Epithelial cell of esophagus (primary cell): ENCODE results near the gene APBA2.
"Not testable (repeated sequence)": the region's sequence is repeated elsewhere in the genome, so short reads cannot be mapped to it uniquely, and the experiment has no call there.

Experiments used
- DNase-seq: peaks from one replicate; pipeline ENCODE4 v3.0.0; 2010; ENCODE audit warnings: low read depth
- H3K4me3 ChIP-seq: 2 replicates; pipeline ENCODE4 v1.5.1; 2011; ENCODE audit warnings: mild to moderate bottlenecking, low read length, control low read depth
- TF ChIP-seq, protein P1 (sequence below): IDR thresholded peaks from 2 replicates; pipeline ENCODE4 v1.5.1; 2011; ENCODE audit warnings: low read depth, mild to moderate bottlenecking, low read length, control low read depth, inconsistent platforms; ENCODE audit not compliant: insufficient read depth; ENCODE audit errors: missing control alignments

APBA2 gene

DNA sequence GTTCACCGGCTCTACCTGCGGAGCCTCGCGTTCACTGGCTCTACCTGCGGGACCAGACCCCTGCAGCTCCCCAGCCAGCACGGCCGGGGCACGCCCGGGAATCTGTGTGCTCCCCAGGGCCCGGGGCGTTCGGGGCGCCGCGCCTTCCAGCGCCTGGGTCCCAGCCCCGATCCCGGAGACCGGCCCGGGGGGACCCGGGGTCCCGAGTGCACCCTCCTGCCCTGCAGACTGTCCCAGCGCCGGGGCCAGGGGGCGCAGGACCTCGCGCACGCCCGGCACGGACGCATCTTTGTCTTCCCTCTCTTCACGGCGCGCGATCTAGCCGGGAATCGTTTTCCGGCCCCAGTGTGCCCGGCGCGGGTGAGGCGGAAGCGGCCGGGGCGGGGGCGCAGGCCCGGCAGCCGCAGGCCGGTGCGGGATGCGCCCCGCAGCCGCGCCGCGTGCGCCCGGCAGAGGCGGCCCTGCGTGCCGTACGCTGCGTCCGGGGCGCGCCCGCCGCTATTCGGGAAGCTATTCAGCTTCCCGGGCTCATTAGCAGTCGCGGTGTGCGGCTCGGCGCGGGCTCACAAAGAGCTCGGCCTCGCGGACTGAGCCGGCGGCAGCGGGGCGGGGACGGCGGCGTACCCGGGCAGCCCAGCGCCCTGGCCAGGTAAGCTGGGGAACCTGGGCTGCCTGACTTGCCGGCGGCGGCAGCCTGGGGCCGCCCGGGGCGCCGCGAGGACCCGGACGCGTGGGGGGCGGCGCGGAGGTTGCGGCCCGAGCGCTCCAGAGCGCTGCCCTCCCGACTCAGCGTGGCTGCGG, at the start of gene APBA2:
APBA2 (plus strand) TSS at position 345 of the 801 bp plus-strand sequence. CDS start 167,911 bp downstream, outside the sequence.
- TF ChIP-seq, protein P1, sequence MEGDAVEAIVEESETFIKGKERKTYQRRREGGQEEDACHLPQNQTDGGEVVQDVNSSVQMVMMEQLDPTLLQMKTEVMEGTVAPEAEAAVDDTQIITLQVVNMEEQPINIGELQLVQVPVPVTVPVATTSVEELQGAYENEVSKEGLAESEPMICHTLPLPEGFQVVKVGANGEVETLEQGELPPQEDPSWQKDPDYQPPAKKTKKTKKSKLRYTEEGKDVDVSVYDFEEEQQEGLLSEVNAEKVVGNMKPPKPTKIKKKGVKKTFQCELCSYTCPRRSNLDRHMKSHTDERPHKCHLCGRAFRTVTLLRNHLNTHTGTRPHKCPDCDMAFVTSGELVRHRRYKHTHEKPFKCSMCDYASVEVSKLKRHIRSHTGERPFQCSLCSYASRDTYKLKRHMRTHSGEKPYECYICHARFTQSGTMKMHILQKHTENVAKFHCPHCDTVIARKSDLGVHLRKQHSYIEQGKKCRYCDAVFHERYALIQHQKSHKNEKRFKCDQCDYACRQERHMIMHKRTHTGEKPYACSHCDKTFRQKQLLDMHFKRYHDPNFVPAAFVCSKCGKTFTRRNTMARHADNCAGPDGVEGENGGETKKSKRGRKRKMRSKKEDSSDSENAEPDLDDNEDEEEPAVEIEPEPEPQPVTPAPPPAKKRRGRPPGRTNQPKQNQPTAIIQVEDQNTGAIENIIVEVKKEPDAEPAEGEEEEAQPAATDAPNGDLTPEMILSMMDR = no peak
- DNase-seq = peak; percentile 57
- H3K4me3 ChIP-seq = peak within 1 kb of the TSS; percentile 45

DNA sequence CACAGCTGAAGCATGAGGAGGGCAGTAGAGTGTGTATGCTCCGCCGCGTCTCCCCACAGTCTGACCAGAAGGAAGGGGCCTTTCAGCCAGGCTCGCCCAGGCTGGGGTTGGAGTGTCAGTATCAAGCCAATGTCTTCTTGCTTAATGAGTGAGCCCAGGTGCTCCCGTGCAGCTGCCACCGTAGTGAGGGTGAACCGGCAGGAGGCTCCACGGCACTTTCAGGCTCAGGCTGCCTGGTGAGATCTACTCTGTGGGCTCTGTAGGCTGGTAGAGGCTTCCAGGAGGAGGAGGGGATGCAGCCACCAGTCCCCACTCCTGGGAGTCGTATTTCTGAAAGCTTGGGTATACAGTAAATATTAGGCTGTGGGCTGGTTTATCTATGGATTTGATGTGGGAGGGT, 45.5 kb upstream of the APBA2 start:
- not testable (repeated sequence) for H3K4me3 ChIP-seq, DNase-seq

DNA sequence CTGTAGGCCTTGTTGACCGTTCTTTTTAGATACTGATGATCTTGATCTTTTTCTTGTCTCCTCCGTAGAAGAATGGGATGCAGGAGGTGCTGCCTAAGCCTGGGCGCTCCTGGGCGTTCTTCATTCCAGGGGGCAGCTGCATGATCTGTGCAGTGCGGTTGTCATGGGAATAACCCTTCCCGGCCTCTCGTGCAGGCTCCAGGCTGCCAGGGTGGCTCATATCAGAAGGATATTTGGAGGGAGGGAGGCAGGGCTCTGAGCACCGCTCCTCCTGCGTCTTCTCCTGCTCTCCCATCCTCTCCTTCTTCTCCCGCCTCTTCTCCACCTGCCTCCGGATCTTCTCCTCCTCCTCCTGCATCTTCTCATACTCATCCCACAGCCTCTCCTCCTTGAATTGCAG, 43.6 kb upstream of the APBA2 start:
- H3K4me3 ChIP-seq, DNase-seq: not testable (repeated sequence)

DNA sequence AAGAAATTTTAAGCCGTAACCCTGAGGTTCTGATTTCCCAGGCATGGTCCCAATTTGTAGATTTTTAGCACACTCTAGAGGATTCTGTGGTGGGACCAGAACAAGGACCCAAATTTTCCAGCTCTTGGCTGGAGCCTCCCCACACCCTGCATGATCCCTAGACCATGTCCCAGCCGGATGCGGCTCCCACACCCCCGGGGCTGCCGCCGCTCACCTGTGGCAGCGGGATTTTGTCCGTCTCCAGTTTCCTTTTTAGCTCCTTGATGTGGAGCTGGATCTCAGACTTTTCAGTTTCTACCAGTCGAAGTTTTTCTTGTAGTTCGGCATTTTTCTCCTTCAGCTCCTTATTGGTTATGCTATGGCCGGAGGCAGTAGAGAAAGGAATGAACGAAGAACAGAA, 42.3 kb upstream of the APBA2 start:
- not testable (repeated sequence) for H3K4me3 ChIP-seq, DNase-seq

DNA sequence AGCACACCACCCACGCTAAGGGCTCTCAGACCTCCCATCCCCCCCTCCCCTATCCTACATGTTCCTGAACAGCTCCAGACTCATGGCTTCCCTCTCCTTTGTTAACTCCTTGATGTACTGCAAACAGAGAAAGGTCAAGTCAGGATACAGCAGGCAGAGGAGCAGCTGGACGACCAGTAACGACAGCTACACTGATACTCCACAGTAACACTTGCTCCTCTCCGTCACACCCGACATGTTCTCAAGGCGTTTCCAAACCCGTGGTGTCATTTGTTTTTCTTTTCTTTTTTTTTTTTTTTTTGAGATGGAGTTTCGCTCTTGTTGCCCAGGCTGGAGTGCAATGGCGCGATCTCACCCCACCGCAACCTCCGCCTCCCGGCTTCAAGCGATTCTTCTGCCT, 41.6 kb upstream of the APBA2 start:
- DNase-seq = not testable (repeated sequence)

DNA sequence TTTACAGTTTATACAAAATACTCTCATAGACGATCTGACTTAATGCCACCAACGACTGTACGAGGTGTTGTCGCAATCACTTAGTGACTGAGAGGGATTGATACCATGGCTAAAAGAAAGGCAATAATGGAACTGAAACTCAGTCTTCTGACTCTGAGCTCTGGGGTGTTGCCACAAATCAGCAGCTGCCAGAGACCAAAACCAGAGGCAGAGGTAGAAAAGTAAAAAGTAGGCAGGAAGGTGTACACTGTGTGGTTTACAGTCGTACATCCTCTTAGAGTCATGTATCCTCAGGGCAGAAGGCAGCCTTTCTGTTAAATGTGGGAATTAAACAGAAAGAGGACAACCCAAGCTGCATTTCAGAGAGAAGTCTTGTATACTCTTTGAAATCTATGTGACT, 38.5 kb upstream of the APBA2 start:
- not testable (repeated sequence) for H3K4me3 ChIP-seq, DNase-seq

More for the DNA sequence above, 41.6 kb upstream of the APBA2 start:
- H3K4me3 ChIP-seq = not testable (repeated sequence)

DNA sequence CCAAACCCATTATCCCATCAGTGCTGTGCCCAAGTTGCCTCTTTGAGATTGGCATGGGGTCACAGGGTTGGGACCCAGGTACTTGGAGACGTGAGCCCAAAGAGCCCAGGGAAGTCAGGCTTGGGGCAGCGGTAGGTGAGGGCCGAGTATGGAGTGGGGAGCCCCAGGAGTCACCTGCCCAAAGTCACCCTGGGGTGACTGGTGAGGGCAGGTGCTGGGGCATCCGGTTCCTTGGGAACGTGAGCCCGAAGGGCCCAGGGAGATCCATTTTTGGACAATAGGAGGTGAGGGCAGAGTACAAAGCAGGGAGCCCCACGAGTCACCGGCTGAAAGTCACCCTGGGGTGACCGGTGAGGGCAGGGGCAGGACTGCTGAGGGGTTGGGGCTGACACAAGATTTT, 37.8 kb upstream of the APBA2 start:
- H3K4me3 ChIP-seq, DNase-seq: not testable (repeated sequence)

DNA sequence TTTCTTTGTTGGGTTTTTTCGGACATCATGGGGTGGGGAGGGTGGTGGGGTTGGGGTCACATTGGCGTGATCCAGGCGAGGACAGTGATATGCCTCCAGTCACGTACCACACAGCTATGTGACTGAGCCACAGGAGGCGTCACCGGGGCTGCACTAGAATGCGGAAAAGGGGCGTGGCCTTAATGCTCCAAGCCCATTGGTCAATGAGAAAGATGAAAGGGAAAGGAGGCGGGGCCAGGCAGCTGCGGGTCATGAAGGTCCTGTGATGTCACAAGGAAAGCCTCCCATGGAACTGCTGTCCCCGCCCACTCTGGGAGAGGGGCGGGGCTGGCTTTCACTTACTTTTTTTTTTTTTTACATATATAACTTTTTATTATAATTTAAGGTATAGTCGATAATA, 37.3 kb upstream of the APBA2 start, which contains the start of gene GOLGA6L7:
GOLGA6L7 (minus strand) TSS at position 124 of the 400 bp plus-strand sequence; CDS start at position 29, 95 bp downstream.
- DNase-seq, H3K4me3 ChIP-seq: not testable (repeated sequence)

DNA sequence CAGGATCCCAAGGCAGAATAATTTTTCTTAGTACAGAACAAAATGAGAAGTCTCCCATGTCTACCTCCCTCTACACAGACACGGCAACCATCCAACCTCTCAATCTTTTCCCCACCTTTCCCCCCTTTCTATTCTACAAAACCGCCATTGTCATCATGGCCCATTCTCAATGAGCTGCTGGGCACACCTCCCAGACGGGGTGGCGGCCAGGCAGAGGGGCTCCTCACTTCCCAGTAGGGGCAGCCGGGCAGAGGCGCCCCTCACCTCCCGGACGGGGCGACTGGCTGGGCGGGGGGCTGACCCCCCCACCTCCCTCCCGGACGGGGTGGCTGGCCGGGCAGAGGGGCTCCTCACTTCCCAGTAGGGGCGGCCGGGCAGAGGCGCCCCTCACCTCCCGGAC, 36.5 kb upstream of the APBA2 start:
- H3K4me3 ChIP-seq, DNase-seq: not testable (repeated sequence)

DNA sequence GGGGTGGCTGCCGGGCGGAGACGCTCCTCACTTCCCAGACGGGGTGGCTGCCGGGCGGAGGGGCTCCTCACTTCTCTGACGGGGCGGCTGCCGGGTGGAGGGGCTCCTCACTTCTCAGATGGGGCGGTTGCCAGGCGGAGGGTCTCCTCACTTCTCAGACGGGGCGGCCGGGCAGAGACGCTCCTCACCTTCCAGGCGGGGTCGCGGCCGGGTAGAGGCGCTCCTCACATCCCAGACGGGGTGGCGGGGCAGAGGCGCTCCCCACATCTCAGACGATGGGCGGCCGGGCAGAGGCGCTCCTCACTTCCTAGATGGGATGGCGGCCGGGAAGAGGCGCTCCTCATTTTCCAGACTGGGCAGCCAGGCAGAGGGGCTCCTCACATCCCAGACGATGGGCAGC, 36.0 kb upstream of the APBA2 start:
- H3K4me3 ChIP-seq, DNase-seq: not testable (repeated sequence)

DNA sequence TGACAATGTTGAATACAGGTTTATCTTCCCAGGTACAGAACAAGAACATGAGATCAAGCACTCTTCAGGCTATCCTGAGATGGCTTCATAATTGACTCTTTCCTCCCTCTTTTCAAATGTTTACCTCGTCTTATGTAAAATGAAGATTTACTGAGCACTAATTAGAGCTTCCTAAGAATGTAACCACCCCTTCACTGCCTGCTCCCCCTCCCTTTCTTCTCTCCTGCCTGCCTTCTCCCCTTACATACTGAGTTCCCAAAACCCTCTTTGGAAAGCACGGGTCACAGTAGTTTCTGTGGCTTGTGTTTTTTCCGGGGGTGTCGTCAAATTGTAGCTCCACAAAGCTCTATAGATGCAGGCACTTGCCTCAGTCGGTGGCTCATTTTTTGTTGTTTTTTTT, 32.1 kb upstream of the APBA2 start:
- H3K4me3 ChIP-seq, DNase-seq: not testable (repeated sequence)

DNA sequence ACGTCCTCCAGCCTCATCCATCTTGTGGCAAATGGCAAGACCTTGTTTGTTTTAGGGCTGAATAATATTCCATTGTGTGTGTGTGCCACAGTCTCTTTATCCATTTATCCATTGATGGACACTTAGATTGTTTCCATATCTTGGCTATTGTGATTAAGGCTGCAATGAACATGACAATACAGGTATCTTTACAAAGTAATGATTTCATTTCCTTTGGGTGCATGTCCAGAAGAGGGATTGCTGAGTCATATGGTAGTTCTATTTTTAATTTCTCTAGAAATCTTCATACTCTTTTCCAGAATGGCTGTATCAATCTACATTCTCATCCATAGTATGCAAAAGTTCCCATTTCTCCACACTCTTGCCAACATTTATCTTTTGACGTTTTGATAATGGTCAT, 31.2 kb upstream of the APBA2 start:
- H3K4me3 ChIP-seq = not testable (repeated sequence)
- DNase-seq = peak; percentile 26

DNA sequence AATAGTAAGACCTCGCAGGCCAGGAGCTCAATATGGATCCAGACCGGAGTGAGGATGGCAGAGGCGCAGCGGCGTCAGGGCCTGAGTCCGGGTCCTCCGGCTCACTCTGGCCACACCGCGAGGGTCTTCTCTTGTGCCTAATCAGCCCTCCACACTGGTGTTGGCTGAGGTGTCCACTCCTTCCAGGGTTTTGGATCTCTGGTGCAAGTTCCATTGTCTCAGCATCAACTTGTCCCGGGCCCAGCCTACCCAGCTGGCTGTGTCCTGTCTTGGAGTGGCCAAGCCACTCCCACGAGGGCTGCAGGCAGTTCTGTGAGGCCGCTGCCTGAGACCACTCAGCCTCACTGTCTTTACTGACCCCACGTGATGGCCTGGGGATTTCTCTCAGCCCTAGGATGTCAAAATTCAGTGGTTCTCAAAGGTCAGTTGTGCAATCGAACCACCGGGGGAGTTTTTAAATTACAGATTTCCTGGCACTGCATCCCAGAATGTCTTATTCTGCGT, 24.7 kb upstream of the APBA2 start:
- TF ChIP-seq, protein P1 = no peak
- no peak for DNase-seq

DNA sequence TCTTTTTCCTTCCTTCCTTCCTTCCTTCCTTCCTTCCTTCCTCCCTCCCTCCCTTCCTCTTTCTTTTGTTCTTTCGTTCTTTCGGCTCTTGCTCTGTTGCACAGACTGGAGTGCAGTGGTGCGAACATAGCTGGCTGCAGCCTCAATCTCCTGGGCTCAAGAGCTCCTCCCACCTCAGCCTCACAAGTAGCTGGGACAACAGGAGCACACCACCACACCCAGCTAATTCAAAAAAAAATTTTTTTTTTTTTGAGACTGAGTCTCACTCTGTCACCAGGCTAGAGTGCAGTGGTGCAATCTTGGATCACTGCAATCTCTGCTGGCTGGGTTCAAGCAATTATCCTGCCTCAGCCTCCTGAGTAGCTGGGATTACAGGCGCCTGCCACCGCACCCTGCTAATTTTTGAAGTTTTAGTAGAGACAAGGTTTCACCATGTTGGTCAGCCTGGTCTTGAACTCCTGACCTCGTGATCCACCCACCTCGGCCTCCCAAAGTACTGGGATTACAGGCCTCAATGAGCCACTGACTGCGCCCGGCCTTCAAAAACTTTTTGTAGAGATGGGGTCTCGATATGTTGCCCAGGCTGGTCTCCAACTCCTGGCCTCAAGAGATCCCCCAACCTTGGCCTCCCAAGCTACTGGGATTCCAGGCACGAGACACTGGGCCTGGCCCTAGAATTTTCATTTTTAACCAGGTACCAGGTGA, 24.0 kb upstream of the APBA2 start:
- not testable (repeated sequence) for DNase-seq

More for the DNA sequence above, 24.7 kb upstream of the APBA2 start:
- no peak overlapping the region for H3K4me3 ChIP-seq

More for the DNA sequence above, 24.0 kb upstream of the APBA2 start:
- H3K4me3 ChIP-seq = not testable (repeated sequence)
